ENCODE results near the gene GCG.

GRCh38 chr2:162175714-162176113 is 23.7 kb upstream of the GCG start:
- TF ChIP-seq POLR2A (IDR thresholded peaks at IDR 0.05; ENCODE audit: control extremely low read depth in 1 of 2, low read depth in 2 of 2, low read length in 2 of 2) (no peak), YY1 (IDR thresholded peaks at IDR 0.05; ENCODE audit: low read depth, low read length) (no peak), EP300 (IDR thresholded peaks at IDR 0.05; ENCODE audit: borderline replicate concordance in 1 of 2, low read depth in 2 of 2, low read length in 2 of 2) (no peak), CTCF (IDR thresholded peaks at IDR 0.05; ENCODE audit: control extremely low read depth in 1 of 3, insufficient read depth in 1 of 3, low read depth in 1 of 3, low read length in 3 of 3) (no peak), KDM1A (IDR thresholded peaks at IDR 0.05; ENCODE audit: borderline replicate concordance, low read length) (no peak), TAF1 (IDR thresholded peaks at IDR 0.05; ENCODE audit: low read depth, low read length) (no peak), NRF1 (IDR thresholded peaks at IDR 0.05; ENCODE audit: low read depth, low read length) (no peak), RAD21 (IDR thresholded peaks at IDR 0.05 in 1 of 2, conservative IDR thresholded peaks at IDR 0.05 in 1 of 2; ENCODE audit: low read depth in 2 of 2, low read length in 2 of 2) (no peak), SUZ12 (IDR thresholded peaks at IDR 0.05; ENCODE audit: low read length) (no peak)

Measured in H1 (cell line).